PC-3 (cell line): ENCODE data around the gene KRTAP10-11. TPM values are rescaled to one million over a fixed set of nuclear protein-coding genes. Genes with fewer than 3 reads are reported as not detected.

Experiments
- ATAC-seq: fragments of 200-7000 bp; cut with Tn5 transposase; 2 replicates; pipeline ENCODE4 v1.9.1; 2020; ENCODE audit warnings: mild to moderate bottlenecking, moderate library complexity
- BruUV-seq: library from RNA; stranded (reverse); fragments of 400-500 nt; replicated peaks from 2 replicates; lab custom pipeline; 2021; lab: Mats Ljungman, UMichigan
- CTCF ChIA-PET: fragments of 300-600 bp; sonication (Branson Sonifier 250); formaldehyde crosslinking; loops from one replicate; lab custom pipeline; 2022; ENCODE audit warnings: antibody characterized with exemption; lab: Charles Lee
- POLR2A ChIA-PET: fragments of 300-600 bp; sonication (Branson Sonifier 250); formaldehyde crosslinking; loops from one replicate; lab custom pipeline; 2022; ENCODE audit warnings: antibody characterized with exemption; ENCODE audit not compliant: unreplicated experiment; lab: Charles Lee
- DNase-seq: peaks from one replicate; pipeline ENCODE4 v3.0.0-alpha.2; 2015
- H2AFZ ChIP-seq: fragments of 300-600 bp; sonication (generic); 2 replicates; pipeline ENCODE4 v1.6.0; 2016; ENCODE audit warnings: antibody characterized with exemption, low read length
- H3F3A ChIP-seq: fragments of 300-600 bp; sonication (generic); one replicate; pipeline ENCODE4 v1.6.0; 2017; ENCODE audit warnings: antibody characterized with exemption, low read length, control low read depth, mild to moderate bottlenecking; ENCODE audit not compliant: unreplicated experiment
- H3K27ac ChIP-seq: fragments of 300-600 bp; sonication (generic); 2 replicates; pipeline ENCODE4 v1.5.1; 2016; ENCODE audit warnings: mild to moderate bottlenecking, low read length
- H3K27me3 ChIP-seq: fragments of 300-600 bp; sonication (generic); 2 replicates; pipeline ENCODE4 v1.6.1; 2016; ENCODE audit warnings: low read length, mixed read lengths
- H3K36me3 ChIP-seq: fragments of 300-600 bp; sonication (generic); 2 replicates; pipeline ENCODE4 v1.6.1; 2016; ENCODE audit warnings: low read depth, mixed run types, low read length, mixed read lengths
- H3K4me1 ChIP-seq: fragments of 300-600 bp; sonication (generic); 2 replicates; pipeline ENCODE4 v1.5.1; 2016; ENCODE audit warnings: low read length; ENCODE audit not compliant: insufficient read depth
- H3K4me2 ChIP-seq: fragments of 300-600 bp; sonication (generic); 2 replicates; pipeline ENCODE4 v1.6.0; 2016; ENCODE audit warnings: low read length
- H3K4me3 ChIP-seq: fragments of 300-600 bp; sonication (generic); 2 replicates; pipeline ENCODE4 v1.5.1; 2016; ENCODE audit warnings: mild to moderate bottlenecking, low read length, mixed read lengths
- H3K79me2 ChIP-seq: fragments of 300-600 bp; sonication (generic); 2 replicates; pipeline ENCODE4 v1.6.1; 2017; ENCODE audit warnings: low read length, mixed read lengths
- H3K9ac ChIP-seq: fragments of 300-600 bp; sonication (generic); 2 replicates; pipeline ENCODE4 v1.6.0; 2016; ENCODE audit warnings: mild to moderate bottlenecking, low read length
- H3K9me2 ChIP-seq: fragments of 300-600 bp; sonication (generic); replicated peaks from 2 replicates; pipeline ENCODE4 v1.6.1; 2016; ENCODE audit warnings: mixed run types, low read length, mixed read lengths
- H3K9me3 ChIP-seq: fragments of 300-600 bp; sonication (generic); 2 replicates; pipeline ENCODE4 v1.6.1; 2016; ENCODE audit warnings: low read length, mixed read lengths
- H4K20me1 ChIP-seq: fragments of 300-600 bp; sonication (generic); 2 replicates; pipeline ENCODE4 v1.6.1; 2016; ENCODE audit warnings: low read length, mixed read lengths
- CTCF ChIP-seq: fragments of 300-600 bp; sonication (generic); conservative IDR thresholded peaks from 2 replicates; pipeline ENCODE4 v1.5.1; 2017; ENCODE audit warnings: antibody characterized with exemption, low read depth, mild to moderate bottlenecking, low read length
- EZH2 ChIP-seq: fragments of 300-600 bp; sonication (generic); IDR thresholded peaks from one replicate; pipeline ENCODE4 v1.6.1; 2017; ENCODE audit warnings: antibody characterized with exemption, mild to moderate bottlenecking, low read length; ENCODE audit not compliant: unreplicated experiment
- EZH2phosphoT487 ChIP-seq: fragments of 300-600 bp; sonication (generic); IDR thresholded peaks from 2 replicates; pipeline ENCODE4 v1.6.1; 2018; ENCODE audit warnings: mild to moderate bottlenecking, antibody characterized with exemption, low read length, borderline replicate concordance
- intact Hi-C: fragments of 100-400 bp; cut with micrococcal nuclease; formaldehyde crosslinking; loops from 2 replicates; pipeline ENCODE4 v1.9.0; 2023
- total RNA-seq: library from RNA; depleted of rRNA; stranded (reverse); fragments of >200 nt; gene quantifications from 2 replicates; pipeline ENCODE4 v1.2.3, GENCODE V29; 2014

Gene KRTAP10-11
- total RNA-seq, 1 experiment from 2014 or later, result not detected

GRCh38 chr21:44656868-44657267, 10.7 kb downstream of the KRTAP10-11 start:
- no peaks in the 10 kb centered on the region for H3F3A ChIP-seq
- intact Hi-C loops, result no loop called here
- 0 out of 2 replicates have a peak, but pooled peaks cover 5% of the 10 kb centered on the region for H3K9me3 ChIP-seq
- H4K20me1 ChIP-seq, result no peaks in the 10 kb centered on the region
- ATAC-seq (no peak), DNase-seq (no peak)
- H3K27ac ChIP-seq, result no peak overlapping the region
- no peak overlapping the region for H2AFZ ChIP-seq
- H3K9ac ChIP-seq, result no peak overlapping the region
- CTCF ChIA-PET, result no interaction called here
- H3K79me2 ChIP-seq, result no peaks in the 10 kb centered on the region
- H3K27me3 ChIP-seq, result no peaks in the 10 kb centered on the region
- H3K4me3 ChIP-seq, result no peak overlapping the region
- no peaks in the 10 kb centered on the region for H3K4me1 ChIP-seq
- POLR2A ChIA-PET, result no interaction called here
- H3K36me3 ChIP-seq, result no peaks in the 10 kb centered on the region
- no peak overlapping the region for H3K4me2 ChIP-seq
- BruUV-seq, result no TSS peak
- no peaks in the 10 kb centered on the region for H3K9me2 ChIP-seq
- TF ChIP-seq CTCF, result no peak
- no peak for TF ChIP-seq EZH2
- no peak for TF ChIP-seq EZH2phosphoT487

- ATAC-seq (no peak), DNase-seq (no peak)
- no peak within 1 kb of the TSS for H3K9ac ChIP-seq
- H3K36me3 ChIP-seq, result no peaks in the 10 kb centered on the region
- H3K27me3 ChIP-seq, result no peaks in the 10 kb centered on the region
- ChIA-PET CTCF (no interaction called here), POLR2A (no interaction called here)
- no TSS peak for BruUV-seq
- H3K9me3 ChIP-seq, result 0 out of 2 replicates have a peak, but pooled peaks cover 5% of the 10 kb centered on the region
- TF ChIP-seq EZH2phosphoT487, result no peak
- no peak for TF ChIP-seq CTCF
- TF ChIP-seq EZH2, result no peak
- H2AFZ ChIP-seq, result no peak within 1 kb of the TSS
- no peaks in the 10 kb centered on the region for H3K9me2 ChIP-seq
- H3F3A ChIP-seq, result no peaks in the 10 kb centered on the region
- H3K79me2 ChIP-seq, result no peaks in the 10 kb centered on the region
- no peak within 1 kb of the TSS for H3K4me2 ChIP-seq
- no peak within 1 kb of the TSS for H3K4me3 ChIP-seq
- no peak within 1 kb of the TSS for H3K27ac ChIP-seq
- H3K4me1 ChIP-seq, result no peaks in the 10 kb centered on the region
- intact Hi-C loops, result no loop called here
- no peaks in the 10 kb centered on the region for H4K20me1 ChIP-seq
Measured at GRCh38 chr21:44657635-44658540, 11.7 kb downstream of the KRTAP10-11 start, which contains the start of gene KRTAP12-3. KRTAP12-3 (plus strand) TSS chr21:44657932; CDS start chr21:44657980, 48 bp downstream.

GRCh38 chr21:44658541-44658910, 12.3 kb downstream of the KRTAP10-11 start:
- DNase-seq (no peak), ATAC-seq (no peak)
- no peak for TF ChIP-seq CTCF
- TF ChIP-seq EZH2phosphoT487, result no peak
- TF ChIP-seq EZH2, result no peak
- no peaks in the 10 kb centered on the region for H3K9me2 ChIP-seq
- H3K4me1 ChIP-seq, result no peaks in the 10 kb centered on the region
- H3F3A ChIP-seq, result no peaks in the 10 kb centered on the region
- H3K27ac ChIP-seq, result no peak overlapping the region
- H3K4me2 ChIP-seq, result no peak overlapping the region
- H3K9ac ChIP-seq, result no peak overlapping the region
- no peaks in the 10 kb centered on the region for H3K79me2 ChIP-seq
- H2AFZ ChIP-seq, result no peak overlapping the region
- H4K20me1 ChIP-seq, result no peaks in the 10 kb centered on the region
- H3K4me3 ChIP-seq, result no peak overlapping the region
- intact Hi-C loops, result no loop called here
- 0 out of 2 replicates have a peak, but pooled peaks cover 5% of the 10 kb centered on the region for H3K9me3 ChIP-seq
- no peaks in the 10 kb centered on the region for H3K27me3 ChIP-seq
- no peaks in the 10 kb centered on the region for H3K36me3 ChIP-seq
- CTCF ChIA-PET, result no interaction called here
- POLR2A ChIA-PET, result no interaction called here
- no TSS peak for BruUV-seq
